ENCODE measurements around the gene PYGL.

GRCh38 chr14:50985859-50986331 lies 41.6 kb upstream of the PYGL start:
- no peak for TF ChIP-seq CTCF (IDR thresholded peaks at IDR 0.05 in 8 of 11, conservative IDR thresholded peaks at IDR 0.05 in 3 of 11)
- no peak for TF ChIP-seq POLR2AphosphoS5 (IDR thresholded peaks at IDR 0.05)
